Right kidney (tissue), 1 donor: Measurements from ENCODE around the gene SLC3A2.
"Not testable (repeated sequence)": the region's sequence is repeated elsewhere in the genome, so short reads cannot be mapped to it uniquely, and the experiment has no call there.

Experiments used
- DNase-seq: peaks from one replicate; pipeline ENCODE4 v3.0.0-alpha.2; 2016

Gene SLC3A2

DNA sequence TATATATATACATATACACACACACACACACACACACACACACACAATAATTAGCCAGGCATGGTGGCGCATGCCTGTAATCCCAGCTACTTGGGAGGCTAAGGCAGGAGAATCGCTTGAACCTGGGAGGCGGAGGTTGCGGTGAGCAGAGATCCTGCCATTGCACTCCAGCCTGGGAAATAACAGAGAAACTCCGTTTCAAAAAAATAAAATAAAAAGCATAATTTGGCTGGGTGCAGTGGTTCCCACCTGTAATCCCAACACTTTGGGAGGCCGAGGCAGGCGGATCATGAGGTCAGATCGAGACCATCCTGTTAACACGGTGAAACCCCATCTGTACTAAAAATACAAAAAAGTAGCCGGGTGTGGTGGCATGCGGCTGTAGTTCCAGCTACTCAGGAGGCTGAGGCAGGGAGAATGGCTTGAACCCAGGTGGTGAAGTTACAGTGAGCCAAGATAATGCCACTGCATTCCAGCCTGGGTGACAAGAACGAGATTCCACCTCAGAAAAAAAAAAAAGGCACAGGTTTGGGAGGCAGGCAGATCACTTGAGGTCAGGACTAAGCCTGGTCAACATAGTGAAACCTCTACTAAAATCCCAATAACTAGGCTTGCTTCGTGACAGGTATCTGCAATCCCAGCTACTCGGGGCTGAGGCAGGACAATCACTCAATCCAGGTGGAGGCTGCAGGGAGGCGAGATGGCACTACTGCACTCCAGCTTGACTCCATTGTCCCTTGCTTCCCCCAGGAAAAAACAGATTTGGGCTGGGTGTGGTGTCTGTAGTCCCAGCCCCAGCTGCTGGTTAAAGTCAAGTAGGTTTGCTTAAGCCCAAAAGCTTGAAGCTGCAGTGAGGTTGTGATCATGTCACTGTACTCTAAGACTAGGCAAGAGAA is 29.5 kb upstream of the SLC3A2 start:
- no peak for DNase-seq

DNA sequence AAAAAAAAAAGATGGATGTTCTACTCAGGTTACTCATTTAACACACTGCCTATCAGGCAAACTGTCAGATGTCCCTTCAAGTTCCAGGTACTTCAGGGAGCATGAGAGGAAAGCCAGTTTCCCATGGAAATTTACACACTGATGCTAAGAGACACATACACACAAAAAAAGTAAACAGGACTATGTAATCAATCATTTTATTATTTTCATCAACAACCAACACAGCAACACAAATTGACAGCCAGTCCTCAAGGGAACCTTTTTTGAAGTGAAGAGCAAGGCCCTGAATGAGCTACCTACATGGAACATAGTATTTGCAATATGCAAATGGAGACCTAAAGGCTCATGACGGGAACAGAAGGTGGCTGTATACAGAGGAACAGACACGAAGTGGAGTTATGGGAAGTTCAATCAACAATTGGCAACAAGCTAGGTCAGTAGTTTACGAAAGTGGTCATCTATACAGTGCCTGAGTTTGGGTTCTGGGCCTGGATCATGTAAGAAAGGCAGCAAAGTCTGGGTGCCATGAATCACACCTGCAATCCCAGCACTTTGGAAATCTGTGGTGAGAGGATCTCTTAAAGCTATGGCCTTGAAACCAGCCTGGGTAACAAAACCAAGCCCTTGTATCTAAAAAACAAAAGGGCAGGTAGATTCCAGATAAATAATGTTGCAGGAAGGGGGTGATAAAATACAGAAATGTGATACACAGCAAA is 28.7 kb upstream of the SLC3A2 start:
- DNase-seq = no peak

DNA sequence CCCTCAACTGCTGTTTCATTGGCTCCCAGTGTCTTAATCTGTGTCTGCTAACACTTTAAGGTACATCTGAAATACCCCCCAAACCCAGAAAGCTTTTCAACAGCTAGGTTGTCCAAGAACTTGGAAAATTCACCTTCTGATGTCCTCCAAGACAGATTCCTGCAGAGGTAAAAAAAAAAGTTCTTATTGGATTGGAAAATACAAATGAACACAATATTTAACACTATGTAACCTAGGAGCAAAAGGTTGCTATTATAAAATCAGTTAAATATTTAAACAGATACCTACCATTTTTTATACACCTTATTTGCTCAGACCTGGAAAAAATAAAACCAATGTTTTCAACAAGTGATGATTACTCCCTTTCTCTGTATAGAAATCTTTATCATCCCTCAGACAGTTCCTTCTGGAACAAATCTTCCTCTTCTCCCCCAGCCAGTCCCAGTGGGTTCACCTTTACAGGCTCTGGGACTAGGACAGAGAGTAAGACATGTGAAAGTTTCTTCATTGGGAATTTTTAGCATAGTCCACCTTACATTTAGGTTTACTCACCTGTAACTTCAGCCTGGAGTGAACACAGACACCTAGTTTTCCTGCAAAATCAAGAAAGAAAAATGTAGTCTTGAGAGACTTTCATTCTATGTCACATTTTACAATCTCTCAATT is 28.0 kb upstream of the SLC3A2 start:
- DNase-seq = no peak

DNA sequence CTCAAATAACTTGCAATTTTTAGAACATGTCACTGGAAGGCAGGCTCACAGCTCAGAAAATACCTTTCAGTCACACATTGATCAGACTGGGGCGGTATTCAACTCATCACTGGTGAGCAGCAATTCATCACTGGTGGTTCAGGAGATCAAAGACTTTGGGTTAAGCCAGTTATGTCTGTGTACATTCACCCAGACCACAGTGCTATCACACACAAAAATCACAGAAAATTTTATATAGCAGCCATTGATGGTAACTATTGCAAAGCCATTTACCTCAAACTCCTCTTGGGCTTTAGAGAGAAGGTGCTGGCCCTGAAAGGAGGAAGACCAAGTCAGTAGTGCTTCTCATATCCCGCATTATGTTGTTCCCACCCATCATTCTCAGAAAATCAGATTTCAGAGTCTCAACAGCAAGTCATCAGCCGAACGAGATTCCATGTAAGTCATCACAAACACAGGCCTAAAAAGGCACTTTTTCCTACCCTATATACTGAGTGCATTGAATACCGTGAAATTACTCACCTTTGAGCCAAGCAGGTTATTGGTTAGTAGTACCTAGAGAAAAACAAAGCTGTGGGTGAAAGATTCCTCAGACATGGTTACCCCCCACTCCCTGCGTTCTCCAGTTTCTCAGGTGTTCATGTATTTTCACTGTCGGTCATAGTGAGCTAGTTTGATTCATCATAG is 27.3 kb upstream of the SLC3A2 start:
- no peak for DNase-seq

DNA sequence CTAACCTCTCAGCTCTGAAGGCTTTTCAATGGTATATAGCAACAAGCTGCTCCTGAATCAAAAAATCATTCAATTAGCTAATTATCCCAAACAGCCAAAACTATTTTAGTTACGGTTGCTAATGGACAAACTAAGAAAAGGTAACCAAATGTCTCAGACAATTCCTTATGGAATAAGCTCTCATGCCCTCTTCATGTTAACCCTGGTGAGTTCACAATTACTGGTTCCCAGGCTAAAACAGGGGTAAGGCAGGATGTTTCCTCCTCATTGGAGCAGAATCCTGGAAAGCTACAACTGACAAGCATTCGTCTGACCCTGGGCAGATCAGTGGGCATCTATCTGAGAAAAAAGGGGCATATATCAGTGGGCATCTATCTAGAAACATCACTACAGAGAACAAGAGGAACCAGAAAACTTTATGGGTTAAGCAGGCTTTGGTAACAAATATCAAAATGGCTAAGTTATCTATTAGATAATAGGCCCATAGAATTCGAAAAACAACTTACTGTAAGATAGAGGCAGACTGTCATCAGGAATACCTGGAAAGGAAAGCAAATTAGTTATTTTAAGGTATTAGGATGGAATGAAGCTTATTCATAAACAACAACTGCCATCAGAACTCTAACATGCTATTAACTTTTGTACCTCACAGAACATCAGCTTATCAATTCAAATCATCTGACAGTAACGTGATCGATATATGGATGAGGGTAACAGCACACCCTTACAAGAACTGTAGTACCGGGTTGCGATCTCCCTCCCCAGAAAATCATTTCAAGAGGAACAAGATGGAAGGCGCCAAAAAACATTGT is 26.5 kb upstream of the SLC3A2 start:
- no peak for DNase-seq

DNA sequence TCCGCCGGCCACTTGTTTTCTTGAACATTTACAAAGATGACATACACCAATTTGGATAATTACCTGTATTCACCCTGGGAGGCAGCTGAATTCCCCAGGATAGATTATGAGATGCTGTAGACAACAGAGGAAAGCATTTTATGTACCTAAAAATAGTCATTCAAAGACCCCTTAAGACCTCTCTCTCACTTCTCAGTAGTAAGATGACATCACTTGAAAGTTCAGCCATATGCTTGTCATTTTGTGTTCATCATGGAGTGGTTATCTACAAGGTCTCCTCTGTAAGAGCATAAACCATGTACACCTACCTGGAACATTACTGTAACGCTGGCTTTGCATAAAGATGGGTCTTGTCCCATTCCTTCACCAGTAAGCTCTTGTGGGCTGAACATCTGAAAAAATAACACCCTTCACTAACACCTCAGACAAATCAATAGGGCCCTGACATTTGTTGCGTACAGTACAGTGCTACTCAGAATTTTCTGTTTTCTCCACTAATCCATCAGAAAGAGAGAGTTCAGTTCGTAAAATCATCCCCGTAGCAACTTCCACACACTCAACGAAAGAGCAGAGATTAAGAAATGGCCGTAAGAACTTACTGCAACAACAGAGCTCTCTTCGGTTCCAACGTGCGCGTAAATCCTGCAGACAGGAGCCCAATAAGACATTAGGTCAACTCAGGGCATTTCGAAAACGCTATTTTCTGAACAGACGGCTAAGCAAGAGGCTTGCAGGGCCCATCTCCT is 25.7 kb upstream of the SLC3A2 start:
- DNase-seq = no peak

DNA sequence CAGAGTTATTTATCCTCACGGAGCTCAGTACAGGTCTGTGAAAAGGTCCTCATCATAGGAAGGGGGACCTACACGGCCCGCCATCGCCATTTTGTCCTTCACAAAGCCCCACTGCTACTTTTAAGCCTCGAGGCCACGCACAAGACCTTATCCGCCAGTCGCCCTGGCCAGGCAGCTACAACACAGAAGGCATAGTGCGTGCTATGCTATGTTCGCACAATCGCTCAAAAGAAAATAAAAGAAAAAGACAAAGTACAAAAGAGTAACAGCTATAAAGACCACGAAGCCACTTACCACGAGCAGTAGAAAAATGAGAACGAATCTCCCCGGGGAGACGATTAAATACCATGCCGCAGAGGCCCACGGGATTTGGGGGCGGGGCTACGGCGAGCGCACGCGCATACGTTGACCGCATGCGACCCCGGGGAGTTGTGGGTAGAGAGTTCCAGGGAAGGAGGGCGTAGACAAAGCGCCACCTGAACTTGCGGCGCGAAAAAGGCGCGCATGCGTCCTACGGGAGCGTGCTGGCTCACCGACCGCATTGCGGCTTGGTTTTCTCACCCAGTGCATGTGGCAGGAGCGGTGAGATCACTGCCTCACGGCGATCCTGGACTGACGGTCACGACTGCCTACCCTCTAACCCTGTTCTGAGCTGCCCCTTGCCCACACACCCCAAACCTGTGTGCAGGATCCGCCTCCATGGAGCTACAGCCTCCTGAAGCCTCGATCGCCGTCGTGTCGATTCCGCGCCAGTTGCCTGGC is 24.9 kb upstream of the SLC3A2 start:
- DNase-seq = peak; percentile 94

DNA sequence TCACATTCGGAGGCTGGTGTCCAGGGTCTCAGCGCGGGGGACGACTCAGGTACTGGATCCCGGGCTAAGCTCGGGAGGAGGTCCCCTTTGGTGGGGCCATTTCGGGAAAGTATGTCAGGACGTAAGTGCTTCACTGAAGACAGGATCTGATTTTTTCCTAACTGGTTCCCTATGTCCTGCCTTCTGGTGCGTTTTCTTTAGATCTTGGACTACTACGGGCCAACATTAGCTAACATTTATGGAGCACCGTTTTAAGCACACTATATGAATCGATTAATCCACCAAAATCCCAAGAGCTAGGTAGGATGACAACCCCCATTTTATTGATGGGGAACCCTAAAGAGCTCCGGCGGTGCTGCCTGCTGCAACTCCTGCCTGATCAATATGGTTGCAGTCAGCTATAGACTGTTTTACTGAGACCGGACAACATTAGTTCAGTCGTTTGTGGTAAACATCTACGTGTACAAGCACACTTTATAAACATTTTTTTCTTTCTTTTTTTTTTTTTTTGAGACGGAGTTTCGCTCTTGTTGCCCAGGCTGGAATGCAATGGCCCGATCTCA is 24.3 kb upstream of the SLC3A2 start:
- no peak for DNase-seq

DNA sequence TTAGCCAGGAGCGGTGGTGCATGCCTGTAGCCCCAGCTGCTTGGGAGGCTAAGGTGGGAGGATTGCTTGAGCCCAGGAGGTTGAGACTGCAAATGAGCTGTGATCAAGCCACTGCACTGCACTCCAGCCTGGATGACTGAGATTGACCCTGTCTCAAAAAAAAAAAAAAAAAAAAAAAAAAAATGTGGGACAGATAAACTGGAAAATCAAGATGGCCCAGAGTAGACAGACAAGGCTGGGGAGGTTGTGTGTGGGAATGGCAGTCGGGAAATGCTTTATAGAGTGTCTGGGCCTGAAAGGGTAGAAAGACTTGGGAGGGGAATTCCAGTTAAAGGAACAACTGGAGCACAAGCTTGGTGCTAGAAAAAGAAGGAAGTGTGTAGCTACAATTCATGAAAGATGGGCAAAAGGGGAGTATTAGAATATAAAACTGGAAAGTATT is 23.1 kb upstream of the SLC3A2 start:
- no peak for DNase-seq

DNA sequence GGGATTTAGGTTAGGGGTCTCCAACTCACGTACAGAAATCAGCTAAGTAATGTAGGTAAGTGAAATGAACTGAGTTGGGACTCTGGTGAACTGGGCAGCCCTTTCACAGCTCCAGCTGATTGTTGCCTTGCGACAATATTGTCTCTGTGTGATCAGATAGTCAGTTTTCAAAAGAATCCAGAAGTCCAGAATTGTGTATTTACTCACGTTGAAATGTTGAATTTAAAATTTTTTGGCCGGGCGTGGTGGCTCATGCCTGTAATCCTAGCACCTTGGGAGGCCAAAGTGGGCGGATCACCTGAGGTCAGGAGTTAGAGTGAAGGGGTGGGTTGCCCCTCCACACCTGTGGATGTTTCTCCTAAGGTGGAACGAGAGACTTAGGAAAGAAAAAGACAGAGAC is 22.5 kb upstream of the SLC3A2 start:
- no peak for DNase-seq

DNA sequence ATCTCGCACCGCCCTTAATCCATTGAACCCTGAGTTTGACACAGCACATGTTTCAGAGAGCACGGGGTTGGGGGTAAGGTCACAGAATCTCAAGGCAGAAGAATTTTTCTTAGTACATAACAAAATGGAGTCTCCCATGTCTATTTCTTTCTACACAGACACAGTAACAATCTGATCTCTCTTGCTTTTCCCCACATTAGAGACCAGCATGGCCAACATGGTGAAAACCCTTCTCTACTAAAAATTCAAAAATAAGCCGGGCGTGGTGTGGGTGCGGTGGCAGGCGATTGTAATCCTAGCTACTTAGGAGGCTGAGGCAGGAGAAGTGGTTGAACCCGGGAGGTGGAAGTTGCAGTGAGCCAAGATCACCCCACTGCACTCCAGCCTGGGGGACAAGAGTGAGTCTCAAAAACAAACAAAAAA is 21.4 kb upstream of the SLC3A2 start:
- DNase-seq = not testable (repeated sequence)

DNA sequence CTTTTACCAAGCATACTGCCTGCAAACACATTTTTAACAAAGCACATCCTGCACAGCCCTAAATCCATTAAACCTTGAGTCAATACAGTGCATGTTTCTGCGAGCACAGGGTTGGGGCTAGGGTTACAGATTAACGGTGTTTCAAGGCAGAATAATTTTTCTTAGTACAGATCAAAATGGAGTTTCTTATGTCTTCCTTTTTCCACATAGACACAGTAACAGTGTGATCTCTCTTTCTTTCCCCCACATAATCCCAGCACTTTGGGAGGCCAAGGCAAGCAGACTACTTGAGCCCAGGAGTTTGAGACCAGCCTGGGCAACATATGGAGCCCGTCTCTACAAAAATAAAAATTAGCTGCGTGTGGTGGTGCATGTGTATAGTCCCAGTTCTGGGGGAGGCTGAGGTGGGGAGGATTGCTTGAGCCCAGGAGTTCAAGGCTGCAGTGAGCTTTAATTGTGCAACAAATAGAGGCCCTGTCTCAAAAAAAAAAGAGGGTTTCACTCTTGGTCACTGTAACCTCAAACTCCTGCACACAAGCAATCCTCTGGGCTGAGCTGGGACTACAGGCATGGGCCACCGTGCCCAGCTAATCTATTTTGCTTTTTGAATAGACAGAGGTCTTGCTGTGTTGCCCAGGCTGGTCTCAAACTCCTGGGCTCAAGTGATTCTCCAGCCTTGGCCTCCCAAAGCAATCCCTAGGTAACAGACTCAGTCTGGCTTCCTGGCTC is 19.7 kb upstream of the SLC3A2 start:
- DNase-seq = no peak

DNA sequence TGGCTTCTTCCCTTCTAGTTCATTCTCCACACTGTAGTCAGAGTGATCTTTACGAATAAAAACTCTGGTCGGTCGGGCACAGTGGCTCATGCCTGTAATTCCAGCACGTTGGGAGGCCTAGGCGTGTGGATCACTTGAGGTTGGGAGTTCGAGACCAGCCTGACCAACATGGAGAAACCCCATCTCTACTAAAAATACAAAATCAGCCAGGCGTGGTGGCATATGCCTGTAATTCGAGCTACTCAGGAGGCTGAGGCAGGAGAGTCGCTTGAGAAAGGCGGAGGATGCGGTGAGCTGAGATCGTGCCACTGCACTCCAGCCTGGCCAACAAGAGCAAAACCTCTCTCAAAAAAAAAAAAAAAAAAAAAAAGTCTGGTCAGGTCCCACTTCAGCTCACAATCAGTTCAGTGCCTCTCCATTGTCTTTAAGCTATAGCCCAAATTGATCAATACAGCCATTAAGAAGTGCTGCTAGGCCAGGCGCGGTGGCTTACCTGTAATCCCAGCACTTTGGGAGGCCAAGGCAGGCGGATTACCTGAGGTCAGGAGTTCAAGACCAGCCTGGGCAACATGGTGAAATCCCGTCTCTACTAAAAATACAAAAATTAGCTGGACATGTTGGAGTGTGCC is 19.0 kb upstream of the SLC3A2 start:
- DNase-seq = not testable (repeated sequence)

DNA sequence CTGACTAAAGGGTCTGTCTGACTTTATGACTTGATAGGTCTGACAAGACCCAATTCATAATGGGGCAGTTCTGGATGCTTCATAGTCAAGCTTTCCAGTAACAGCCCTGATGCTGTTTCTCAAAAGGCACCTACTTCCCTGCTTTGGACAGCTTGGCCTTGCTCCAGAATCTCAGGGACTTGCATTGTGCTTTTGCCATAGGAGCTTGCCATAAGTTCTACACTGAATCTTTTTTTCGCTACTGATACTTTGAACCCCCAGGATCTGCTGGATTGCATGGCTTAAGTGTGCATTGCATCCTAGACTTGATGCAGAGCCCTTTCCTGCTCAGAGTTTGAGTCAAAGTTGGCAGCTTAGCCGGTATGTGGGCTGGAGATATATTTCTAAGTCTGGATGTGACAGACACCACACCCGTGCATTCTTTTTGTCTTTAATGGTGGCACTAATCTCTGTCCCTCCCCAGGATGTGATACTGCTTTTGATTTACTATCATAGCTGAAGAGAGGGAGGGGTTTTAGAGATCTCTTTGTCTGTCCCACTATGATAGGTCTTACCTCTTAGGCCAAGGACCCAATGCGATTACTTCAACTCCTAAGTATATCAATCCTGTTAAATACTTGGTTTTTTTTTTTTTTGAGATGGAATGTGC is 16.9 kb upstream of the SLC3A2 start:
- no peak for DNase-seq

DNA sequence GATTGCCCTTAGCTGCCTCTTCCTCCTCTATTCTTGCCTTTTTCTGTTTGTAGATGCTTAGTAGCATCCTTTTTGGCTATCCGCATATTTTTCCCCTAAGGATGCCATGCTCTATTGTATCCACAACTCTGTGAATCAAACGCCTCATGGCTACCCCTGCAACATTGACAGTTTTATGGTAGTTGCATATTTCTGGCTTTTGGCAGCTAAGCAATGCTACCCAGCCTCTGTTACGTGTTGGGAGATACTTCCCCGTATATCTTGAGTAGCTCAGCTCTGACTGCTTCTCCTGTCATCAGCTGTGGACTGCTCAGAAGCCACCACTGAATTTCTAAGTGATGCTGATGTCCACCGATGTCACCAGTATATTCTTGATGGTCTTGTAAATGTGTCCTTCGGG is 15.1 kb upstream of the SLC3A2 start:
- DNase-seq = no peak

DNA sequence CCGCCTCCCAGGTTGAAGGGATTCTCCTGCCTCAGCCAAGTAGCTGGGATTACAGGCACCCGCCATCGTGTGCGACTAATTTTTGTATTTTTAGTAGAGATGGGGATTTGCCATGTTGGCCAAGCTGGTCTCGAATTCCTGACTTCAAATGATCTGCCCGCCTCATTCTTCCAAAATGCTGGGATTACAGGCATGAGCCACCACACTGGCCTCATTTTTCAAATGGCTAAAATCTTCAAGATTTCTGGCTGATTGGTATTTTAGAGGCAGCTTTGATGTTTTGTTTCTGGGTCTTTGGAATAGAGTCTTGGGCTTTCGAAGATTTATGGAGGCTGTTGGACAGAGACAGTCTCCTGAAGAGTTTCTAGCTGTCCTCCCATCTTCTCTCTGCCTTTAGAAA is 5.8 kb upstream of the SLC3A2 start:
- DNase-seq = no peak

DNA sequence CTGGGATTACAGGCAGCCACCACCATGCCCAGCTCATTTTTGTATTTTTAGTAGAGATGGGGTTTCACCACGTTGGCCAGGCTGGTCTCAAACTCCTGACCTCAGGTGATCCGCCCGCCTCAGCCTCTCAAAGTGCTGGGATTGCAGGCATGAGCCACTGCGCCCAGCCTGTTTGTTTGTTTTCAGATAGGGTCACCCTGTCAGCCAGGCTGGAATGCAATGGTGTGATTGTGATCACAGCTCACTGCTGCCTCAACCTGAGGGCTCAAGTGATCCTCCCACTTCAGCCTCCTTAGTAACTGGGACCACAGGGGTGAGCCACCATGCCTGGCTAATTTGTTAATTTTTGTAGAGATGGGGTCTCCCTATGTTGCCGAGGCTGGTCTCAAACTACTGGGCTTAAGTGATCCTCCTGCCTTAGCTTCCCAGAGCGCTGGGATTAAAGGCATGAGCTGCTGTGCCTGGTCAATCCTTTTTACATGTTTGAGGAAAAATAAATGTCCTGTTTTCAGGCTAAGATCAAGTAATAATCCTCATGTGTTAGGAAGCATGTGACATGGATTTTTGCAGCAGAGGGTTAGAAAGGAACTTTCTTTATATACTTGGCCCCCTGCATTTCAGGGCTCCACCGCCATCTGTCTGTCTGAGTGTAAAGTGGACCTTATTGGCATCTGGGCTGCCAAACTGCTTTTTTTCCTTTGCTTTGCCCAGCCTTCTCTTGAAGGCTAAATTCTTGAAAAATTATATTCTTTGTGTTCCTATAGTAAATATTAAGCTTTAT is 4.8 kb upstream of the SLC3A2 start:
- DNase-seq = no peak
